B cell (primary cell): ENCODE data around the gene ANKS1A. TPM values are rescaled to one million over a fixed set of nuclear protein-coding genes. Genes with fewer than 3 reads are reported as not detected.

ENCODE experiments used
- ATAC-seq: fragments of 200-7000 bp; cut with Tn5 transposase; one replicate; pipeline ENCODE4 v1.10.0; 2021; ENCODE audit warnings: low read depth, mild to moderate bottlenecking, moderate number of reproducible peaks, moderate library complexity
- CTCF ChIA-PET: fragments of 350-600 bp; sonication (Branson Sonifier 250); formaldehyde crosslinking; loops from one replicate; lab custom pipeline; 2021; ENCODE audit warnings: antibody characterized with exemption, inconsistent platforms; lab: Charles Lee
- POLR2A ChIA-PET: fragments of 350-600 bp; sonication (Branson Sonifier 250); formaldehyde crosslinking; loops from one replicate; lab custom pipeline; 2021; ENCODE audit warnings: antibody characterized with exemption; lab: Charles Lee
- DNase-seq: peaks from one replicate; pipeline ENCODE4 v3.0.0; 2013
- H2AFZ ChIP-seq: 2 replicates; pipeline ENCODE4 v1.6.1; 2012; ENCODE audit warnings: mild to moderate bottlenecking, low read depth, low read length; ENCODE audit not compliant: insufficient read depth, poor library complexity, severe bottlenecking
- H3K27ac ChIP-seq, 2 donors: 1 replicate in 1 of 2; 2 replicates in 1 of 2; pipeline ENCODE4 v1.5.1; 2012 to 2013; ENCODE audit warnings: low read length in 2 of 2, mild to moderate bottlenecking in 2 of 2, moderate library complexity in 1 of 2
- H3K27me3 ChIP-seq, 4 experiments: fragments of 200-600 bp in 1 of 4; sonication (generic) in 1 of 4; replicated peaks in 1 of 4; 1 replicate in 2 of 4; 2 replicates in 2 of 4; pipeline versions ENCODE4 v1.6.1 to v1.7.0; 2013 to 2016; ENCODE audit warnings: low read length in 3 of 4, mild to moderate bottlenecking in 2 of 4, mixed read lengths in 1 of 4, moderate library complexity in 1 of 4; ENCODE audit not compliant: insufficient read depth in 4 of 4, control insufficient read depth in 3 of 4; ENCODE audit errors: control extremely low read depth in 1 of 4
- H3K36me3 ChIP-seq, 2 experiments: replicated peaks in 1 of 2; 1 replicate in 1 of 2; 2 replicates in 1 of 2; pipeline versions ENCODE4 v1.6.1 to v1.7.1; 2013; ENCODE audit warnings: low read length in 1 of 2; ENCODE audit not compliant: insufficient read depth in 2 of 2, control insufficient read depth in 1 of 2; ENCODE audit errors: control extremely low read depth in 1 of 2, extremely low read depth in 1 of 2
- H3K4me1 ChIP-seq, 2 donors: fragments of 200-600 bp in 1 of 2; sonication (generic) in 1 of 2; 1 replicate in 1 of 2; 2 replicates in 1 of 2; pipeline versions ENCODE4 v1.5.1 to v1.6.1; 2013 to 2017; ENCODE audit warnings: low read length in 2 of 2; ENCODE audit not compliant: control insufficient read depth in 2 of 2, insufficient read depth in 2 of 2
- H3K4me2 ChIP-seq: replicated peaks from 2 replicates; pipeline ENCODE3; 2012; ENCODE audit warnings: mild to moderate bottlenecking, low read depth, low read length; ENCODE audit not compliant: poor library complexity, severe bottlenecking
- H3K4me3 ChIP-seq, 5 experiments: fragments of 200-600 bp in 1 of 5; sonication (generic) in 1 of 5; 1 replicate in 3 of 5; 2 replicates in 2 of 5; pipeline versions ENCODE4 v1.5.1 to v1.7.0; 2011 to 2016; ENCODE audit warnings: low read length in 4 of 5, mild to moderate bottlenecking in 4 of 5, low read depth in 2 of 5, control low read depth in 1 of 5, moderate library complexity in 1 of 5; ENCODE audit not compliant: insufficient read depth in 1 of 5; ENCODE audit errors: control extremely low read depth in 1 of 5, extremely low read depth in 1 of 5
- H3K79me2 ChIP-seq: fragments of 200-600 bp; sonication (generic); one replicate; pipeline ENCODE4 v1.6.0; 2016; ENCODE audit warnings: low read length; ENCODE audit not compliant: control insufficient read depth, insufficient read depth
- H3K9ac ChIP-seq: fragments of 200-600 bp; sonication (generic); 2 replicates; pipeline ENCODE4 v1.6.1; 2017; ENCODE audit warnings: mild to moderate bottlenecking, low read length, moderate library complexity
- H3K9me3 ChIP-seq, 3 donors: one replicate each; pipeline versions ENCODE4 v1.6.1 to v1.7.1; 2013; ENCODE audit warnings: low read length in 2 of 3; ENCODE audit not compliant: control insufficient read depth in 2 of 3, insufficient read depth in 1 of 3; ENCODE audit errors: control extremely low read depth in 1 of 3
- H4K20me1 ChIP-seq: 2 replicates; pipeline ENCODE4 v1.6.0; 2012; ENCODE audit warnings: mild to moderate bottlenecking, low read length; ENCODE audit not compliant: insufficient read depth, control insufficient read depth, poor library complexity, severe bottlenecking
- H3K27ac Mint-ChIP-seq: one replicate; pipeline ENCODE4 v1.8.0; 2021; ENCODE audit warnings: mixed read lengths
- H3K27me3 Mint-ChIP-seq: one replicate; pipeline ENCODE4 v1.8.0; 2021; ENCODE audit warnings: mixed read lengths
- H3K4me1 Mint-ChIP-seq: one replicate; pipeline ENCODE4 v1.8.0; 2021; ENCODE audit warnings: mixed read lengths
- H3K4me3 Mint-ChIP-seq: one replicate; pipeline ENCODE4 v1.8.0; 2021; ENCODE audit warnings: mixed read lengths
- H3K9me3 Mint-ChIP-seq: one replicate; pipeline ENCODE4 v1.8.0; 2022; ENCODE audit warnings: mixed read lengths; ENCODE audit not compliant: insufficient read depth
- EZH2 ChIP-seq: IDR thresholded peaks from 2 replicates; pipeline ENCODE4 v1.6.1; 2012; ENCODE audit warnings: borderline replicate concordance, low read depth, mild to moderate bottlenecking, moderate library complexity, low read length; ENCODE audit not compliant: insufficient read depth, poor library complexity, severe bottlenecking
- WGBS: methylation state at CpG from one replicate; pipeline ENCODE4 v1.1.5; 2013; ENCODE audit warnings: missing lambda C conversion rate; ENCODE audit not compliant: insufficient coverage; 5-methylcytosine and 5-hydroxymethylcytosine counted together
- intact Hi-C: fragments of 100-400 bp; cut with micrococcal nuclease; formaldehyde crosslinking; loops from one replicate; pipeline ENCODE4 v1.10.0; 2022
- polyA plus RNA-seq: library from polyadenylated mRNA; depleted of rRNA; stranded (reverse); fragments of >200 nt; gene quantifications from 2 replicates; pipeline ENCODE4 v1.2.3, GENCODE V29; 2012
- total RNA-seq, 2 donors: library from RNA; stranded (reverse); fragments of 120-200 nt in 1 of 2; gene quantifications; 1 replicate in 1 of 2; 2 replicates in 1 of 2; pipeline versions ENCODE4 v1.2.3 to v1.2.4, GENCODE V29; 2013 to 2022
- TF ChIP-seq, protein P1 (sequence below): fragments of 200-600 bp; IDR thresholded peaks from one replicate; pipeline ENCODE4 v1.8.0; 2022; ENCODE audit warnings: antibody characterized with exemption, mild to moderate bottlenecking

Gene ANKS1A
- total and polyA plus RNA-seq, 2 donors (not counting 1 experiment from before 2014, with no cell fraction given), result 3.4 to 19.7 TPM

DNA sequence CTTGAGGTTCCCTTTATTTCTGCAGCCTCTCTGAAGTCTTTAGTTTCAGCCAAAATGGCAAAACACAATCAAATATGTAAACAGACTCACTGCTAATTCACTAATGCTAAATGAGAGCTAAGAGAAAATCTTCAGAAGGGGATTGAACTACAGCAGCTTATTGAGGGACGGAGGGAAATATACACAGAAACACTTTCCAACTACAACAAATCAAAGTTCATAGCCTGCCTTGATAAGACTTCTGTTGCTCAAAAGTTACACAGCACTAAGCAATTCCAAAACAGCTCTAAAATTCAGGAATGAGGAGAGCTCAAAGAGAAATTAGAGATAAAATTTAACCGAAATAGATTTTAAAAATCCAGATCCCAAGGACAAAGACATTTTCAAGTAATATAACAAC is 250.4 kb downstream of the ANKS1A start:
- Mint-ChIP-seq H3K27me3 (peaks cover 18% of the 10 kb centered on the region), H3K4me1 (peaks cover 18% of the 10 kb centered on the region), H3K4me3 (no peak overlapping the region), H3K27ac (no peak overlapping the region), H3K9me3 (no peaks in the 10 kb centered on the region)
- Histone ChIP-seq H3K9me3 (peaks cover 0 to 7% (median 0%) of the 10 kb centered on the region in 3 donors), H3K36me3 (no peaks in the 10 kb centered on the region), H3K27me3 (peaks cover 0 to 17% (median 8%) of the 10 kb centered on the region in 4 experiments), H3K9ac (no peak overlapping the region), H2AFZ (no peak overlapping the region), H3K79me2 (no peaks in the 10 kb centered on the region), H3K27ac (no peak overlapping the region), H3K4me1 (peaks cover 9 to 18% of the 10 kb centered on the region in 2 donors), H3K4me3 (no peak overlapping the region), H3K4me2 (no peak overlapping the region), H4K20me1 (no peaks in the 10 kb centered on the region)
- DNase-seq (no peak), ATAC-seq (no peak)
- ChIA-PET POLR2A (no interaction called here), CTCF (interaction anchor here (0.6 to 2.1 kb wide), 40 partner anchors 9 to 1084 kb away, joined by 3 to 32 read pairs (median 4); partner anchors contain the start of genes BLTP3A, PACSIN1, RPS10 and SMIM29)
- no peak for TF ChIP-seq EZH2
- TF ChIP-seq, protein P1, sequence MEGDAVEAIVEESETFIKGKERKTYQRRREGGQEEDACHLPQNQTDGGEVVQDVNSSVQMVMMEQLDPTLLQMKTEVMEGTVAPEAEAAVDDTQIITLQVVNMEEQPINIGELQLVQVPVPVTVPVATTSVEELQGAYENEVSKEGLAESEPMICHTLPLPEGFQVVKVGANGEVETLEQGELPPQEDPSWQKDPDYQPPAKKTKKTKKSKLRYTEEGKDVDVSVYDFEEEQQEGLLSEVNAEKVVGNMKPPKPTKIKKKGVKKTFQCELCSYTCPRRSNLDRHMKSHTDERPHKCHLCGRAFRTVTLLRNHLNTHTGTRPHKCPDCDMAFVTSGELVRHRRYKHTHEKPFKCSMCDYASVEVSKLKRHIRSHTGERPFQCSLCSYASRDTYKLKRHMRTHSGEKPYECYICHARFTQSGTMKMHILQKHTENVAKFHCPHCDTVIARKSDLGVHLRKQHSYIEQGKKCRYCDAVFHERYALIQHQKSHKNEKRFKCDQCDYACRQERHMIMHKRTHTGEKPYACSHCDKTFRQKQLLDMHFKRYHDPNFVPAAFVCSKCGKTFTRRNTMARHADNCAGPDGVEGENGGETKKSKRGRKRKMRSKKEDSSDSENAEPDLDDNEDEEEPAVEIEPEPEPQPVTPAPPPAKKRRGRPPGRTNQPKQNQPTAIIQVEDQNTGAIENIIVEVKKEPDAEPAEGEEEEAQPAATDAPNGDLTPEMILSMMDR, result no peak
- intact Hi-C loops, result no loop called here
- WGBS, result no CpG with 5 or more reads among the region's 2 CpGs

DNA sequence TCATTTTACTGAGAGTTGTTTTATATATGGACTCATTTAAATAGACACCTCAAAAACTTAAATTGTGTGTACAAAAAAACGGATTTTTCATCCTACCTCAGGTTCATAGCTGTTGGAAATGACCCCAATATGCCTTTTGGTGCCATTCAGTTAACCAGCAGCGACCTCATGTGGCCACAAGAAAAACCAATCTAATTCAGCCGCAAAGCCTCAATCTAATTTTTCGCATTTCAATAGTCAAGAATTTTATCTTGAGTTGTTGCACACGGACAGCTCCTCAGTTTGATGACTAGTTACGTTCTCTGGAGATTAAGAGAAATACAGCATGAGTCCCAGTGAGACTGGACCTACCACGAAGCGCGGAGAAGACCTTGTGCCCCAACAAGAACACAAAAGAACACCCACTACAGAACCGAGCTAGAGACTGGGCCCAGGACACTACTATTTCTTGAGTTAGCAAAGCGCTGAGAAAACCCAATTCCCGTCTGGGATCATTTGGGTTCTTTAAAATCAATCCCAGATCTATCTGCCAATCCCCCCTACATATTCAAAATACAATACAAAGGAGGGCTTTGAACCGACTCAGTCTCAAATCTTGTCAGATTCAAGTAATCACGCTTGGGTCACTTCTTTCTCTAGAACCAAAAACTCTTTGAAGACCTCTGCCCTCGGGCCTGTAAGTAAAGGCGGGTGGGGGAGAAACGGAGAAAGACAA is 251.0 kb downstream of the ANKS1A start:
- H3K4me1 ChIP-seq, result peaks cover 9 to 18% of the 10 kb centered on the region in 2 donors
- H3K9me3 Mint-ChIP-seq, result no peaks in the 10 kb centered on the region
- H3K36me3 ChIP-seq, result no peaks in the 10 kb centered on the region
- peaks cover 18% of the 10 kb centered on the region for H3K27me3 Mint-ChIP-seq
- no peaks in the 10 kb centered on the region for H3K79me2 ChIP-seq
- intact Hi-C loops, result loop anchor here (1.0 to 10.0 kb wide), 5 partner anchors 101 to 978 kb away; partner anchors contain the start of genes SMIM29 and SNRPC
- no peak overlapping the region for H2AFZ ChIP-seq
- ATAC-seq, result no peak
- no peak overlapping the region for H3K9ac ChIP-seq
- WGBS, result 28% methylated on average over 10 of the region's 17 CpGs
- peak; percentile 76 for DNase-seq
- H3K27ac Mint-ChIP-seq, result no peak overlapping the region
- peak overlapping the region; percentile 66 for H3K4me2 ChIP-seq
- H3K27me3 ChIP-seq, result peaks cover 0 to 17% (median 8%) of the 10 kb centered on the region in 4 experiments
- H3K4me3 ChIP-seq, result no peak overlapping the region
- H3K9me3 ChIP-seq, result peaks cover 0 to 7% (median 0%) of the 10 kb centered on the region in 3 donors
- H3K27ac ChIP-seq, result no peak overlapping the region
- H4K20me1 ChIP-seq, result no peaks in the 10 kb centered on the region
- H3K4me3 Mint-ChIP-seq, result peak overlapping the region; percentile 42
- peaks cover 18% of the 10 kb centered on the region for H3K4me1 Mint-ChIP-seq
- CTCF ChIA-PET, result interaction anchor here (0.5 to 2.1 kb wide), 41 partner anchors 8 to 1085 kb away, joined by 3 to 32 read pairs (median 4); partner anchors contain the start of genes BLTP3A, PACSIN1, RPS10 and SMIM29
- POLR2A ChIA-PET, result no interaction called here
- no peak for TF ChIP-seq EZH2
- TF ChIP-seq, protein P1, result peak; percentile 94
